ENCODE measurements around the gene EOLA1.
"Not testable (repeated sequence)": the region's sequence is repeated elsewhere in the genome, so short reads cannot be mapped to it uniquely, and the experiment has no call there.

EOLA1 gene

DNA sequence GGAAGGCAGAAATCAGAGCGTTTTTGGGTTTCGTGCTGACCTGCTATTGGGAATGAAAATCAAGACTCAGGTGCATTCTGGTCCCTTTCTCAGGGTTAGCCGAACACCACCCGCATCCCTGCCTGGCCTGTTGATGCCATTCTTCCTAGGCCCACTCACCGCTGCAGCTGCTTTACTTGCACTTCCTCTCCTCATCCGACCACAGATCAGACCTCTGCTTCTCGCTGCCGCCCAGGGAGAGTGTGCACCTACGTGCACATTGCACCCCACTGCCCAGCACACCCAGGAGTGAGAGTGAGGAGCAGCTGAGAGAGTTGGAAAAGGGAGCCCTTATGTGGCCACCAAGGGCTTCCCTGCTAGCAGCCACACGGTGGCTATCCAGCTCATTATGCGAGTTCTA is 3.3 kb upstream of the EOLA1 start:
- intact Hi-C loops (cut with DNase I); DNase-seq: not testable (repeated sequence)

DNA sequence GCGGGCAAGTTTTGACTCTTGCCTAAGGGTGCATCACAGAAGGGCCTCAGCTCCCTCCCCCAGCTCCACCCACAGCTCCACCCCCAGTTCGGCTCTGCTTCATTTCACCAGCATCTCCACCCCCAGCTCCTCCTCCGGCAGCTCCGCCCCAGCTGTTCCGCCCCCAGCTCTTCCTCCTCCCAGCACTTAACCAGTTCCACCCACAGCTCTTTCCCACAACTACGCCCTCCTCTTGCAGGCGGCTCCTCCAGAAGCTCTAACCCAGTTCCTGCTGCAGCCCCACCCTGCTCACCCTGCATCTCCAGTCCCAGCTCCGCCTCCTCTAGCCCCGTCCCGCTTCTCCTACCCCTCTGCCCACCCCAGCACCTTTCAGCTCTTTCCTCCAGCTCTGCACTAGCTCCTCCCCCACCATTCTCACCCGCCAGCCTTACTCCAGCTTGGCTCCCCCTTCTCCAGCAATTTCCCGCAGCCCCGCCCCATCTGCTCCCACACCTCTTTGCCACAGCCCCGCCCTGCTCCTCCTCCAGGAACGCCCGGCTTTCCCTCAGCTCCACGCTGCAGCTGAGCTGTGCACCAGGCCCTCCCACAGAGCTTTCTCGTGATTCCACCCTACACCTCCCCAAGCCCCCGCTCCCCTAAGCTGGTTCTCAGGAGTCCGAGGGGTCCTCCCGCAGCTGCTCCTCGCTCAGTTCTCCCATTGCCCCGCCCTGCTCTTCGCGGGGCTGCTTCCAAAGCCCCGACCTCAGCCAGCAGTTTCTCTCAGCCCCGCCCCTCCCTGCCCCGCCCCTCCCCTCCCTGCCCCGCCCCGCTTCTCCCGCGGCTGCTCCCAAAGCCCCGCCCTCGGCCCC is 1.3 kb upstream of the EOLA1 start:
- intact Hi-C loops (cut with DNase I) = no loop called here
- peak; percentile 58 to 93 (median 84) for DNase-seq

- intact Hi-C loops (cut with DNase I) = no loop called here
- DNase-seq = peak; percentile 77 to 98 (median 90)
Measured at GRCh38 chrX:149540131-149540620, 636 bp upstream of the EOLA1 start.

DNA sequence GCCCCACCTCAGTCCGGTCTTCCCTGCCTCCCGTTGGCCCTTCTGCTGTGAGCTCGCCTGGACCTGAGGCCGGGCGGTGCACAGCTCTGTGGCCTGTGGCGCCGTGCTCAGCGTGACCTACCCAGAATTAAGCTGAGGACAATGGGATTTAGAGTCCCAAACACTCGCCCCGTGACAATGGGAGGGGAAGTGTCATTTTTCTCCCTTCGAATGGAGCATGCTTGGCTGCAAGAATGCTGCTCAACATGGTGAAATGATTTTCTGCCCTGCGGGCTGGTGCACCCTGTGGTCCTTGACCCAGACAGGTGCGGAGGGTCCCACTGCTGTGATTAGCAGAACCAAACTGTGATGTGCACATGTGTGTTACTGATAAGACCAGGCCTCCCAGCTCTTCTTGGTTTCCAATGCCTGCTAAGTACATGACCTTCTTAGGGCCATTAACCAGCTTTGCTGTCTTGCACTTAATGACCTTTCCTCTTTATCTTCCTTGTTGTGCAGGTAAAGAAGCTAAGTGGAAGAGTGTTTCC is 772 bp downstream of the EOLA1 start:
- DNase-seq = peak in 2 of 42 donors; percentile 17 to 35
- intact Hi-C loops (cut with DNase I) = no loop called here

DNA sequence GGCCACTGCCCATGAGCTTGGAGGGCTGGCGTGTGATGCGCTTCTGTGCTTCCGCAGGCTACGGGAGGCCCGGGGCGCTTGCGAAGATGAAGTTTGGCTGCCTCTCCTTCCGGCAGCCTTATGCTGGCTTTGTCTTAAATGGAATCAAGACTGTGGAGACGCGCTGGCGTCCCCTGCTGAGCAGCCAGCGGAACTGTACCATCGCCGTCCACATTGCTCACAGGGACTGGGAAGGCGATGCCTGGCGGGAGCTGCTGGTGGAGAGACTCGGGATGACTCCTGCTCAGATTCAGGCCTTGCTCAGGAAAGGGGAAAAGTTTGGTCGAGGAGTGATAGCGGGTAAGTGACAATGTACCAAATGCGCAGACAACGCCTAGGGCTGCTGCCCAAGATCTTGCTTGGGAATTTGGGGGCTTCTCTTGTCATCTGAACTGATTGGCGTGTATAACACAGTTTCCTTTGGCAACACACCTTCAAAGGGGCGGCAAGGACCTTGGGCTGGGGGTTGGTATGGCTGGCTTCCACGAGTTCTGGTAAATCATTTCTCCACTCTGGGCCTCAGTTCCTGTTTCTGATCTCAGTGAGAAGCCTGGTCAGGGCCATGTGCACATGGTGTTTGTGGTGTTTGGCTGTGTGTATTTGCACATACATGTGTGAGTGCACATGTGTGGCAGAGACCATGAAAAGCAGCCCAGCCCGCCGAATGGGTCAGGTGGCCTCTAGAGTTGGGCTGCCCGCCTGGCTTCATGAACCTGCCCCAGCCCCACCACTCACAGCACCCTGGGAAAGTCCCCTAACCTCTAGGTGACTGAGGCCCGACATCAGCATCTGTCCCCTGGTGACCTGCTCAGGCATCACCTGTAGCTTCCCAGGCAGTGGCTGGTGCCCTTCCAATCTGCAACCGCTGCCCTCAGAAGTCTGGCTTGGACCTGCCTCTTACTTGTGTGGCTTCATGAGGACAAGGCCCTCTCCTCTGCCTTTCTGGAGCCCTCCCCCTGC is 5.0 kb downstream of the EOLA1 start:
- DNase-seq = peak in 4 of 42 donors; percentile 3 to 36 (median 14)
- intact Hi-C loops (cut with DNase I) = not testable (repeated sequence)

- intact Hi-C loops (cut with DNase I); DNase-seq: not testable (repeated sequence)
Measured at GRCh38 chrX:149546962-149547361, 6.2 kb downstream of the EOLA1 start.

DNA sequence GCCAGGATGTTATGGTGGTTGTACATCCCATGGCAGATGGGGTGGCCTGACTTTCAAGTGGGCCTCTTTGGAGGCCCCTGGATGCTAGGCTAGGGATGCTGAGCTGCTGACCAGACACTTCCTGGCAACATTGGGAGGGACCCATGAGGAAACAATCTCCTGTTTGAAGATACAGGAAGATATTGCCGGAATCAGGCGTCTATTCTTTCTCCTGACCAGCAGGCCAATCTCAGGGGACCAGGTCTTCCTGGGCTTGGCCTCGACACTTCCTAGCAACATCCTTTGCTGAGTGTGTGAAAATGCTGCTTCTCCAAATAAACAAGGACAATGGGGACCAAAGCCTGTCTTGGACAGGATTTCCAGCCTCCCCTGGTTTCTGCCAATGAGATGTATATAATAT is 7.0 kb downstream of the EOLA1 start:
- DNase-seq; intact Hi-C loops (cut with DNase I): not testable (repeated sequence)

DNA sequence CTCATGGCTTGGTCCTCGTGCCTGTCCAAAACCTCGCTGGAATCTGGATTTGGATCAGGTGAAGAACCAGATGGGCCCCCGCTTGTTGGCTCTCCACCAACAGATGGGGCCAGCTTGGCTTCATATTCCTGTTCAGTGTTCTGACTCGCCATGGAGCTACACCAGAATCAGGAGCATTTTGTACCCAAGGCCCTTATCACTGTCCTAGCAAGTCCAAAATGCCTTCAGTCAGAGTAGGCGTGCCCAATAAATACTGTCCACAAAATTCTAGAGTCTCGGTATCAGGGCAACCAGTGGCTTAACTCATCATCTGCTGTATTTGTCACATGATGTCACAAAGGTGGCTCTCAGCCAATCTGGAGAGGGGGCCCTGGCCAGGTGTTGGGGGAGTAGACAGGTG is 8.9 kb downstream of the EOLA1 start, which contains the start of gene HSFX3:
Gene HSFX3 (minus strand): TSS at position 224 of the 400 bp plus-strand sequence. CDS start 72 bp downstream, at position 152.
- DNase-seq; intact Hi-C loops (cut with DNase I): not testable (repeated sequence)

DNA sequence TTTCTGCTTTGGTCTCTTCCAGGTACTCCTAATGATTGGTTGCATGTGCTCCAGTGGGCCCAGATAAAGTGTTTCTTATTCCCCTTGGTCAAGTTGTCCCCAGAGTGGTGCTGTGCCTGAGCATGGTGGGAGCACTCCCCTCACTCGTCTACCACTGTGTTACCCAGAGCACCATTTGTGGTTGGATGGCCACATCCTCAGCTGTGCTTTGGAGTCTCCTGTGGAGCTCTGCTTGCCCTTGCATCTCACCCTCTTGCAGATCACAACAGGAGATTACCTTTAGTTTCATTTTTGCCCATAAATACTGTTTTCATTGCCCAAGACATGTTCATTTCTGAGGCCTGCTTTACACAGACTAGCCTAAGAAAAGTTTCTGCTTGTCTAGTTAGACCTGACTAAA is 9.6 kb downstream of the EOLA1 start:
- intact Hi-C loops (cut with DNase I) = not testable (repeated sequence)

DNA sequence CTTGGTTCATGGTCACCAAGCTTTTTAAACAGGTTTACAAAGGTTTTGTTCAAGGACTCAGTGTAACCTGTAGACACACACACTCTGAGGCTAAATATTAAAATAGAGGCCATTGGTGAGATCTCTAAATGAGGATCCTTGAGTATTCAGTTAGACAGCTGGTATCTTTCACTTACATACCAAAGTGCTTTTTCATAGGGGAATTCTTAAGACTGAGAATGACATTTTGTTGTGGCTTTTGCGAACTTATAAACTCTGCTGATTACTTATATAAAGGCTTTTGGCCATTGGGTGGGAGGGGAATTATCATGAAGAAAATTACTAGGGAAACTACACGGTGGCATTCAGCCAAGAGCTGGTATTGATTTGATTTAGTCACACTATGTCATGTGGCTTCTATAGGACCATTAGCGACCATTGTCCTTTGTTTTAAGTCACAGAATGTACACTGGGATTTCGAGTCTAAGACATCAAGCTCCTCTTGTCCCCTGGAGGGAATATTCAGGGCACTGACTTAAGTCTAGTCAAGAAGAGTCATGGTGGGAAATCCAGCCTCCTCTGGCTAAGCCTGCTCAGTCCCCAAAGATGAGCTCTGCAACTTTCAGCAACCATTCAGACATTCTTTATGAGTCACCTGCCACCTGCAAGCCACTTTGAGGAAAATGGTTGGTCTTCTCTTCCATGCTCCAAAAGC is 10.6 kb downstream of the EOLA1 start:
- intact Hi-C loops (cut with DNase I); DNase-seq: not testable (repeated sequence)

More for the DNA sequence above, 9.6 kb downstream of the EOLA1 start:
- not testable (repeated sequence) for DNase-seq

DNA sequence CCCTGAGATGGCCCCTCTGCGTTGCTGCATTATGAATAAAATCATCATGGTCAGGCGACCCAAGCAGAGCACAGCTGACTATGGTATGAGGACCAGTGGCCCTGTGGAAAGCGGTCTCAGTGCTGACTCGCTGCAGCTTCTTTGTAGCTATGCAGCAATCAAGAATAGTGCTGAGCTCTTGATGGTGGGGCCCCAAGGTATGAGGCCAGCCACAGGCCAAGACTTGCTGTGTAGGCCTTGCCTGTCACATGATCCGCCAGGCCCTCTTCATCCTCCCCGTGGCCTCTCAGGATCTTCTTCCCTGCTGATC is 11.1 kb downstream of the EOLA1 start:
- intact Hi-C loops (cut with DNase I) = not testable (repeated sequence)

GRCh38 chrX:149555251-149555650 is 14.4 kb downstream of the EOLA1 start:
- intact Hi-C loops (cut with DNase I); DNase-seq: not testable (repeated sequence)

More for the DNA sequence above, 11.1 kb downstream of the EOLA1 start:
- DNase-seq = not testable (repeated sequence)

DNA sequence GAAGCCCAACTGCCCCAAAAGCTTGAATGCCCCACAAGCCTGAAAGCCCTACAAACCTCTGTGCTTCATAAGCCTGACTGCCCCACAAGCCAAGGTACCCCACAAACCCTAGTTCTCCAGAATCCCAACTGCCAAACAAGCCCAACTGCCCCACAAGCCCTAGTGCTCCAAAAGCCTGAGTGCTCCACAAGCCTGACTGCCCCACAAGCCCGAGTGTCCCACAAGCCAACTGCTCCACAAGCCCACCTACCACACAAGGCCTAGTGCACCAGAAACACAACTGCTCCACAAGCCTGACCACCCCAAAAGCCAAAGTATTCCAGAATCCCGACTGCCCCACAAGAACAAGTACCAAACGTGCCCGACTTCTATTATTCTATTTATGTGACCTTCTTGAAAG is 22.5 kb downstream of the EOLA1 start:
- DNase-seq = no peak

DNA sequence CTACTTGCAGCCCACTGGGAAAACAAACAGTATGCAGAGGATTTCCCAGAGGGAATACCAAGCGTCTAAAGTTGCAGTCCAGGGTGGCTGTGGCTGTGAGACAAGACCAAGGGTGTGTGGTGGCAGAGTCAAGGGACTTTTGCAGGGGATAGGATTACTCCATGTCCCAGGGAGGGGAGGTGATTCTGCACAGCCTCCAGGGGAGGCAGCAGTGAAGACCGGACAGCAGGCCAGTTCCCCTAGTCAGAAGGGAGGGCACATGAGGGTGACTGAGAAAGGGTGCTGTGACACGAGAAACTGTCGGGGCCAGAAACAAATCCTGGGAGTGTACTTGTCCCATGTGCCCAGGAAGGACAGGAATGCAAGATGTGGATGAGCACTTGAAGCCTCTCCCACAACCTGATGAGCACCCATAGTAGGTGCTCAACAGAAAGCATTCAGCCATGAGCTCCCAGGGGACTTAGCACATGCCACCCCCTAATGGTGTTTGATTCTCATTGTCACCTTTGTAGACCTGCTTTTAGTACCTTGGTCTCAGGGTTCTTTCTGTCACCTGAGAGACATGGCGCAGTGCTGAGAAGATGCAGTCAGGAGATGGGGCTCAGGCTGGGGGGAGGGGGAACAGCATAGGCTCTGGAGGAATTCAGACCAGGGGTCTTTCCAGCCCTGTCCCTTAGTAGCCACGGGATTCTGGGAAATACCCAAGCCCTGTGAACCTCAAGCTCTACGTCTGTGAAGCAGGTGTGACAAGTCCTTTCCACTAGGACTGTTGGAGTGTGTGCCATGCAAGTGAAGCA is 27.0 kb downstream of the EOLA1 start:
- no peak for DNase-seq
- intact Hi-C loops (cut with DNase I) = no loop called here

More for the DNA sequence above, 22.5 kb downstream of the EOLA1 start:
- intact Hi-C loops (cut with DNase I) = no loop called here

- intact Hi-C loops (cut with DNase I) = no loop called here
- DNase-seq = no peak
Measured at GRCh38 chrX:149568701-149569296, 28.0 kb downstream of the EOLA1 start.

GRCh38 chrX:149569770-149570169 is 29.0 kb downstream of the EOLA1 start:
- DNase-seq = no peak
- intact Hi-C loops (cut with DNase I) = no loop called here

- intact Hi-C loops (cut with DNase I) = no loop called here
- DNase-seq = no peak
Measured at GRCh38 chrX:149570668-149571067, 29.9 kb downstream of the EOLA1 start.
